Iris pigment epithelial cell (primary cell): ENCODE data around the gene ARMC9.
A peak's percentile ranks its signal among the peaks of the same experiment; 100 is the strongest.
"Not testable (repeated sequence)": the region's sequence is repeated elsewhere in the genome, so short reads cannot be mapped to it uniquely, and the experiment has no call there.

Experiments
- DNase-seq: peaks from one replicate; pipeline ENCODE4 v3.0.0-alpha.2; 2011; ENCODE audit warnings: low read depth

The ARMC9 gene

GRCh38 chr2:231245249-231246094 is 47.0 kb downstream of the ARMC9 start:
- DNase-seq, result peak; percentile 21

GRCh38 chr2:231246171-231246842 is 47.9 kb downstream of the ARMC9 start:
- DNase-seq, result no peak

- no peak for DNase-seq
These were observed 51.7 kb downstream of the ARMC9 start for GRCh38 chr2:231250146-231250545.

- no peak for DNase-seq
These were observed 52.3 kb downstream of the ARMC9 start for GRCh38 chr2:231250698-231251097.

- DNase-seq, result not testable (repeated sequence)
These were observed 54.9 kb downstream of the ARMC9 start for GRCh38 chr2:231253292-231253691.

GRCh38 chr2:231256494-231256893 is 58.1 kb downstream of the ARMC9 start:
- no peak for DNase-seq

GRCh38 chr2:231257763-231258162 is 59.3 kb downstream of the ARMC9 start:
- DNase-seq, result no peak

GRCh38 chr2:231258701-231259100 is 60.3 kb downstream of the ARMC9 start:
- no peak for DNase-seq

GRCh38 chr2:231259104-231259503 is 60.7 kb downstream of the ARMC9 start:
- DNase-seq, result no peak

- DNase-seq, result peak; percentile 14
These were observed 62.2 kb downstream of the ARMC9 start for GRCh38 chr2:231260442-231261208.

- peak; percentile 37 for DNase-seq
These were observed 64.8 kb downstream of the ARMC9 start for GRCh38 chr2:231263118-231263831.

GRCh38 chr2:231270221-231271114 is 72.0 kb downstream of the ARMC9 start:
- DNase-seq, result no peak

GRCh38 chr2:231272991-231273390 is 74.6 kb downstream of the ARMC9 start:
- no peak for DNase-seq

- no peak for DNase-seq
These were observed 78.6 kb downstream of the ARMC9 start for GRCh38 chr2:231276987-231277386.

GRCh38 chr2:231277962-231278361 is 79.5 kb downstream of the ARMC9 start:
- no peak for DNase-seq

GRCh38 chr2:231278868-231279267 is 80.4 kb downstream of the ARMC9 start:
- no peak for DNase-seq

GRCh38 chr2:231280846-231281245 is 82.4 kb downstream of the ARMC9 start:
- no peak for DNase-seq

GRCh38 chr2:231284296-231284695 is 85.9 kb downstream of the ARMC9 start:
- no peak for DNase-seq

GRCh38 chr2:231286964-231287363 is 88.5 kb downstream of the ARMC9 start:
- no peak for DNase-seq

GRCh38 chr2:231287696-231288095 is 89.3 kb downstream of the ARMC9 start:
- no peak for DNase-seq

GRCh38 chr2:231288590-231288989 is 90.2 kb downstream of the ARMC9 start:
- no peak for DNase-seq
